Liver (tissue), 9 donors: ENCODE measurements around the gene MARCHF3. TPM values are rescaled to one million over a fixed set of nuclear protein-coding genes. Genes with fewer than 3 reads are reported as not detected.

ENCODE experiments used
- DNase-seq: peaks from one replicate; pipeline ENCODE4 v3.0.0-alpha.2; 2017; ENCODE audit warnings: low spot score
- H3K27ac ChIP-seq, 2 donors: one replicate each; pipeline ENCODE4 v1.7.0; 2013; ENCODE audit warnings: inconsistent platforms in 2 of 2, low read length in 2 of 2, control low read depth in 1 of 2, low read depth in 1 of 2, mild to moderate bottlenecking in 1 of 2
- H3K27me3 ChIP-seq, 4 donors: one replicate each; pipeline versions ENCODE4 v1.6.1 to v1.7.0; 2013; ENCODE audit warnings: low read length in 3 of 4, inconsistent platforms in 1 of 4, mild to moderate bottlenecking in 1 of 4, moderate library complexity in 1 of 4; ENCODE audit not compliant: control insufficient read depth in 4 of 4, insufficient read depth in 4 of 4
- H3K36me3 ChIP-seq, 4 donors: one replicate each; pipeline versions ENCODE4 v1.6.1 to v1.7.0; 2013; ENCODE audit warnings: low read length in 3 of 4, mild to moderate bottlenecking in 3 of 4, low read depth in 1 of 4, moderate library complexity in 1 of 4; ENCODE audit not compliant: control insufficient read depth in 4 of 4, insufficient read depth in 3 of 4
- H3K4me1 ChIP-seq, 4 donors: one replicate each; pipeline versions ENCODE4 v1.6.1 to v1.7.0; 2013; ENCODE audit warnings: low read length in 3 of 4, mild to moderate bottlenecking in 3 of 4, moderate library complexity in 1 of 4; ENCODE audit not compliant: control insufficient read depth in 4 of 4, insufficient read depth in 4 of 4
- H3K4me3 ChIP-seq, 3 donors: one replicate each; pipeline versions ENCODE4 v1.6.1 to v1.7.0; 2013; ENCODE audit warnings: low read length in 3 of 3, control low read depth in 1 of 3, low read depth in 1 of 3, mild to moderate bottlenecking in 1 of 3
- H3K9ac ChIP-seq, 2 donors: one replicate each; pipeline ENCODE4 v1.7.0; 2013; ENCODE audit warnings: low read length in 2 of 2, mild to moderate bottlenecking in 2 of 2, moderate library complexity in 2 of 2, control low read depth in 1 of 2, low read depth in 1 of 2
- H3K9me3 ChIP-seq, 4 donors: one replicate each; pipeline versions ENCODE4 v1.6.1 to v1.7.0; 2013; ENCODE audit warnings: low read length in 3 of 4; ENCODE audit not compliant: control insufficient read depth in 4 of 4
- CTCF ChIP-seq: fragments of 150-350 bp; IDR thresholded peaks from 2 replicates; pipeline ENCODE4 v1.5.1; 2017; ENCODE audit warnings: improper control_type of control experiment, low read depth, low read length; ENCODE audit not compliant: missing input control
- FOXA1 ChIP-seq: IDR thresholded peaks from 2 replicates; pipeline ENCODE4 v1.6.1; 2016; ENCODE audit warnings: antibody characterized with exemption
- FOXA2 ChIP-seq: IDR thresholded peaks from 2 replicates; pipeline ENCODE4 v1.6.1; 2016; ENCODE audit warnings: antibody characterized with exemption
- GABPA ChIP-seq, 2 donors: IDR thresholded peaks in 1 of 2; conservative IDR thresholded peaks in 1 of 2; 2 replicates each; pipeline ENCODE4 v1.6.1; 2016; ENCODE audit warnings: antibody characterized with exemption in 2 of 2, mild to moderate bottlenecking in 1 of 2, moderate library complexity in 1 of 2
- HNF4A ChIP-seq, 2 donors: conservative IDR thresholded peaks; 2 replicates each; pipeline ENCODE4 v1.6.1; 2016; ENCODE audit warnings: antibody characterized with exemption in 2 of 2, mild to moderate bottlenecking in 2 of 2
- JUND ChIP-seq, 2 donors: IDR thresholded peaks; 2 replicates each; pipeline ENCODE4 v1.6.1; 2016; ENCODE audit warnings: antibody characterized with exemption in 2 of 2
- MAX ChIP-seq: IDR thresholded peaks from 2 replicates; pipeline ENCODE4 v1.6.1; 2016; ENCODE audit warnings: antibody characterized with exemption
- NR2F2 ChIP-seq: IDR thresholded peaks from 2 replicates; pipeline ENCODE4 v1.6.1; 2016; ENCODE audit warnings: antibody characterized with exemption
- RAD21 ChIP-seq, 2 donors: IDR thresholded peaks; 2 replicates each; pipeline ENCODE4 v1.6.1; 2016; ENCODE audit warnings: antibody characterized with exemption in 2 of 2, mild to moderate bottlenecking in 2 of 2
- REST ChIP-seq: IDR thresholded peaks from 2 replicates; pipeline ENCODE4 v1.6.1; 2016; ENCODE audit warnings: antibody characterized with exemption, mild to moderate bottlenecking
- RXRA ChIP-seq, 2 donors: IDR thresholded peaks; 2 replicates each; pipeline ENCODE4 v1.6.1; 2017 to 2018; ENCODE audit warnings: antibody characterized with exemption in 2 of 2, mild to moderate bottlenecking in 1 of 2
- SP1 ChIP-seq: IDR thresholded peaks from 2 replicates; pipeline ENCODE4 v1.6.1; 2018; ENCODE audit warnings: antibody characterized with exemption, mild to moderate bottlenecking
- YY1 ChIP-seq: IDR thresholded peaks from 2 replicates; pipeline ENCODE4 v1.6.1; 2016; ENCODE audit warnings: antibody characterized with exemption, mild to moderate bottlenecking
- ZBTB33 ChIP-seq: IDR thresholded peaks from 2 replicates; pipeline ENCODE4 v1.6.1; 2016; ENCODE audit warnings: antibody characterized with exemption
- WGBS: extraction: QIAGEN DNeasy Blood & Tissue Kit; methylation state at CpG from one replicate; pipeline ENCODE4 v1.1.7; 2013; 5-methylcytosine and 5-hydroxymethylcytosine counted together
- polyA plus RNA-seq, 2 donors: library from polyadenylated mRNA; stranded (reverse) in 1 of 2; unstranded in 1 of 2; fragments of 200-250 nt in 1 of 2; fragments of >200 nt in 1 of 2; fragmentation: Nextera tagmentation in 1 of 2; extraction: Ambion mirVana in 1 of 2; gene quantifications; one replicate each; pipeline versions ENCODE4 v1.2.1 to v1.2.3, GENCODE V29; 2013 to 2015
- total RNA-seq, 2 donors: library from RNA; depleted of rRNA; stranded (reverse); fragments of >200 nt; gene quantifications; one replicate each; pipeline ENCODE4 v1.2.3, GENCODE V29; 2014
- donor health status: healthy.
- donor health status: healthy.
- donor health status: healthy.
- donor health status: healthy.
- donor health status: healthy.

MARCHF3 gene
- total and polyA plus RNA-seq, 4 donors = 0.93 to 51.0 (median 1.4) TPM

GRCh38 chr5:126899476-126899875, 130.9 kb downstream of the MARCHF3 start:
- H3K27ac ChIP-seq = no peak overlapping the region
- no peaks in the 10 kb centered on the region for H3K9me3 ChIP-seq
- no peak for TF ChIP-seq FOXA1
- no peak for TF ChIP-seq FOXA2
- no peak for TF ChIP-seq GABPA (IDR thresholded peaks at IDR 0.05 in 1 of 2, conservative IDR thresholded peaks at IDR 0.05 in 1 of 2)
- no peak for TF ChIP-seq REST
- TF ChIP-seq RXRA (IDR thresholded peaks at IDR 0.05) = no peak
- no peak for TF ChIP-seq MAX
- no peak for TF ChIP-seq JUND (IDR thresholded peaks at IDR 0.05)
- no peak for TF ChIP-seq ZBTB33

GRCh38 chr5:126897851-126898630, 132.3 kb downstream of the MARCHF3 start:
- no peak overlapping the region for H3K9ac ChIP-seq
- TF ChIP-seq YY1 (no peak), NR2F2 (no peak)
- 96% methylated on average over 5 of the region's 5 CpGs for WGBS

More at GRCh38 chr5:126899476-126899875, 130.9 kb downstream of the MARCHF3 start:
- Histone ChIP-seq H3K4me3 (no peak overlapping the region), H3K9ac (no peak overlapping the region), H3K27me3 (no peaks in the 10 kb centered on the region), H3K4me1 (no peaks in the 10 kb centered on the region), H3K36me3 (no peaks in the 10 kb centered on the region)
- no peak for DNase-seq

GRCh38 chr5:126896170-126896702, 134.1 kb downstream of the MARCHF3 start:
- no peak for DNase-seq
- no peaks in the 10 kb centered on the region for H3K27me3 ChIP-seq
- 93% methylated on average over 9 of the region's 9 CpGs for WGBS
- no peak overlapping the region for H3K4me3 ChIP-seq
- no peak overlapping the region for H3K9ac ChIP-seq
- no peak overlapping the region for H3K27ac ChIP-seq
- no peaks in the 10 kb centered on the region for H3K4me1 ChIP-seq
- no peaks in the 10 kb centered on the region for H3K9me3 ChIP-seq
- no peaks in the 10 kb centered on the region for H3K36me3 ChIP-seq
- no peak for TF ChIP-seq HNF4A (conservative IDR thresholded peaks at IDR 0.05)
- TF ChIP-seq SP1 = no peak
- TF ChIP-seq CTCF = no peak
- no peak for TF ChIP-seq FOXA1
- no peak for TF ChIP-seq ZBTB33
- no peak for TF ChIP-seq RXRA (IDR thresholded peaks at IDR 0.05)
- no peak for TF ChIP-seq RAD21 (IDR thresholded peaks at IDR 0.05)
- TF ChIP-seq MAX = no peak

More at GRCh38 chr5:126897851-126898630, 132.3 kb downstream of the MARCHF3 start:
- Histone ChIP-seq H3K4me3 (no peak overlapping the region), H3K9me3 (no peaks in the 10 kb centered on the region), H3K4me1 (no peaks in the 10 kb centered on the region), H3K36me3 (no peaks in the 10 kb centered on the region), H3K27me3 (no peaks in the 10 kb centered on the region), H3K27ac (no peak overlapping the region)
- DNase-seq = no peak
